ENCODE results near the gene LBR.

- TF ChIP-seq EZH2 (IDR thresholded peaks at IDR 0.05; ENCODE audit: borderline replicate concordance, low read length) (no peak), CTCF (IDR thresholded peaks at IDR 0.05; ENCODE audit: low read length) (no peak)
Measured at GRCh38 chr1:225428068-225428880, 436 bp upstream of the LBR start.

All from OCI-LY1 (cell line).